ENCODE measurements around the gene RBMS3.

The RBMS3 gene

DNA sequence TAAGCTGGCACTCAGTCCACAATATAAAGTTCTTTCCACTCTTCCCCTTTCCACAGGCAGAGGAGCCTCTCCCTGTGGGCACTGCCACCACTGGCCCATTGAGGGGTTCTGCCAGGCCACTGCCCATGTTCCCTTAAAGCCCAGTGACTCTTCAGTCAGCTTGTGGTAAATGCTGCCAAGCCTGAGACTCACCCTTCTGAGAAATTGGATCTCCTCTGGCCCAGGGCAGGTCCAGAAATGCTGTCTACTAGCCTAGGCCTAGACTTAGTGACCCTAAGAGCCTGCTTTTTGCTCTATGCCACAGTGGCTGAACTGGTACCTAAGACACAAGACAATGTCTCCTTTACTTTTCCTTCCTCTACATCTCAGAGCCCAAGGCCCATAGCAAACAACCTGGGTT, 295.8 kb downstream of the RBMS3 start:
- no peak for DNase-seq (ENCODE audit: low read depth)

DNA sequence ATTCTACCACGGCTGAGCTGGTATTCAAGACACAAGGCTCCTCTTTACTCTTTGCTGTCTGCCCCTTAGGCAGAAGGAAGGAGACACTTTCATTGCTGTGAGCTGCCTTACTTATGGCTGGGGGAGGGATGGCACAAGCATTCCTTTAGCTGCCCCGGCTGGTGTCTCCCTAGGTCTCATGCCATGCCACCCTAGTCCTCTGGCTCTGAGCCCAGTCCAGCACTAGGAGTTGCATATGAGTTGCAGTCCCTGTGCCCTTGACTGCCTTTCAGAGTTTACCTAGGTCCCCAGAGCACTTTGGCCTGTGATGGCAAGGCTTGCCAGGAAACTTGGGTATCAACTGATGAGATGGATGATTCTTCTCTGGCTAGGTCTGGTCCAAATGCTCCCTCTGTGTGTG, 296.4 kb downstream of the RBMS3 start:
- no peak for DNase-seq (ENCODE audit: low read depth)

DNA sequence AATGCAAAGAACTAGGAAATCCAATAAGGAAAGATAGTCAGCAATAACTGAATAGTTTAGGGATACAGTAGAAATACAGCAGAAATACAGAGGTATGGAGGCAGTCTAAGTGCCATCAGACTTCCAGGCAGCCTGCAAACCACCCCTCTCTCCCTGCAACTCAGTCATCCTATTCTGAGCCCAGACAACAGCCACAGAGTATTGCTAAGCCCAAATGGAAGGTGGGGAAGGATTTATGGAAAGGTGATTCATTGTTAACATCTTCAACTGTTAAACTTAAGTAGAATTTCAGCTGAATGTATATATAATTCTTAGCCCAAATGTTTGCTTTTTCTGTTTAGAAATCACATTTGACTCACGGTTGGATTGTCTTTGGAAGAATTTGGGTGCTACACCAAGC, 300.4 kb downstream of the RBMS3 start:
- DNase-seq (ENCODE audit: low read depth) = no peak

DNA sequence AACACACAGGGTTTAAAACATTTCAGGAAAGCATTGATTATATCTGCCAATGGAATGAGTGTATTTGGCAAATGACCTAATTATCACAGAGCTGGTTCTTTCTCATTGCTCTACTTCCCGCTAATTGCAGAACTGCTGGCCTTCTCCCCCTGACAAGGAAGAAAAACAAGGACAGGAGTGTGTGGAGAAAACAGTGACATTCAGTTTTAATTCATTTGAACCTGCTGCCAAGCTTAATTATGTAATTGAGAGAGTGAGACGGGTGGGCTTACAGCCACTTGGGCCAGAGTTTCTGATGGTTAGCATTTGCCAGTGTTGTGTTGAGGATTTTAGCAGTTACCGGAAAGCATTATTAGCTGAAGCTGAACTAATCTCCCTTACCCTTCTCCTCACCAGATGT, 301.4 kb downstream of the RBMS3 start:
- DNase-seq (ENCODE audit: low read depth) = no peak

DNA sequence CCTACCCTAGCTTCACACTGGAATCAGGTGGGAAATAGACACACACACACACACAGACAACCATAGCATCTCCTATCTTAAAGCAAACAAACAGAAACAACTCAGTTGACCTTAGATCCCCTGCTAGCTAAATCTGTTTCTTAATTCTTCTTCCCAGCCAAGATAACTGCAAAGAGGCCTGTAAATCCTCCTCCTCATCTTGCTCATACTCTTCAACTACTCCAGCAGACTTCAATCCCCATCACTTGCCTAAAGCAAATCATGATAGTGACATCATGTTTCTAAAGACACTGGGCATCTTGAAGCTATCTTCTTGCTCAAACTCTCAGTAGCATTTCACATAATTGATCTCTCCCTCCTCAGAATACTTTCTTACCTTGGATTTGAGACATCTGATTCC, 303.0 kb downstream of the RBMS3 start:
- no peak for DNase-seq (ENCODE audit: low read depth)

DNA sequence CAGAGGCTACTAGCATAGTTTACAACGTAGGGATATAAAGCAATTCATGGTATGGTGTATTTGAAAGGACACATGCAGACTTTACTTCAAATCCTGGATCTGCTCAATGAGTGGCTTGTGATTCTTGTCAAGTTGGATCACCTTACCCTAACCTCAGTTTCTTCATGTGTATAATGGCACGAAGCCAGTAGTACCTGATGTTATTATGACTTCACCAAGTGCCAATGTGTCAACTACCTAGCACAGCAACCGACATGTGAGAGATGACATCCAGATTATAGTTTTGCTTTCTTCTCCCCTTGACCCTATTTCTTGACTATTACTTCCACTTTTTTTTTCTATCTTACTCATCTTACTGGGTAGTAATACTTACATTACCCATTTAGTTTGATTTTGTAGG, 304.5 kb downstream of the RBMS3 start:
- no peak for DNase-seq (ENCODE audit: low read depth)

DNA sequence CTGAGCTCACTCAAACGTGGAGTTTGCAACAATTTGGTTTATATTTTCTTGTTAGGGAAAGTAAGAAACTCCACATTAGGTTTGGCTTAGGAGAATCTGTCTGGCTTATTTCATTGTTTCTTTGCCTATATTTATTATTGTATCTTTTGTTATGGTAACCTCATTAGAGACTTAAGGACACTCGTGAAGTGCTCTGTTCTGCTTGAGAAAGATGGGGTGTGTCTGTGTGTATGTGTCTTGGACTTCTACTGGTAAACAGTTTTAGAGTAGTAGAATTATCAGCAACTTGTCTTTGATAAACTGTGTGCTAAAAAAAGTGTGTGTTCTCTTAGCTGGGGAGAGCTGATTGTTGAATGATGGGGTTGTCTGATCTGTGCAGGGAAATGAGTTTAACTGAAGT, 306.5 kb downstream of the RBMS3 start:
- no peak for DNase-seq (ENCODE audit: low read depth)

DNA sequence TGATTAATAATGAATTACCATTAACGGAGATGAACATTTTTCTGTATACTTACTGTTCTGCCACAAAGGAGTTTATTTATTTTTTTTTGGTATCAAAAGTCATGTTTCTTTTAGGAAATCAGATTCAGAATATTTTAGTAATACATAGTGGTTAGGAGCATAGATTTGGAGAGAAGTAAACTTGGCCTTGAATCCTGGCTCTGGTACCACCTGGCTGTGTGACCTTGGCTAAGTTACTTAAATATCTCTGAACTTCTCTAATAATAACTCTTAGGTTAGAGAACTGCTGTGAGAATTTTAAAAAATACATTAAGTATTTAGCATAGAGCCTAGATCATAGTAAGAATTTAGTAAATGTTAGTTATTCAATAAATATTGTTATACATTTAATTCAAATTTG, 309.1 kb downstream of the RBMS3 start:
- DNase-seq (ENCODE audit: low read depth) = no peak

DNA sequence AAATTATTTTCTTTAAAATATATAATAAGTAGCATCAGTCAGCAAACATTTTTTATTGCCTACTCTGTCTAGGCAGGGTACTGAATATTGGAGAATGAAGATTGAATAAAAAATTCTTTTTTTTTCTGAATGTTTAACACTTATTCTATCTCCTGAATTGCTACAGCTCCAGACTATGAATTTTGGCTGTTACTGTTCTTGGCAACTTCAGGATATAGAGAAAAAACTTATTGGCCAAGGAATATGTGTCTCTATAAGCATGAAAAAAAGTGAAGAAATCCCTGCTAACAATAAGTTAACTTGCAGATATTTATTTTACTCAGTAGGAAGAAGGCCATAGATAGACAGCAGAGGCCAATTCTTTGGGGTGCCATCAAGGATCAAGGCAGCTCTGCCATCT, 309.6 kb downstream of the RBMS3 start:
- DNase-seq (ENCODE audit: low read depth) = no peak

DNA sequence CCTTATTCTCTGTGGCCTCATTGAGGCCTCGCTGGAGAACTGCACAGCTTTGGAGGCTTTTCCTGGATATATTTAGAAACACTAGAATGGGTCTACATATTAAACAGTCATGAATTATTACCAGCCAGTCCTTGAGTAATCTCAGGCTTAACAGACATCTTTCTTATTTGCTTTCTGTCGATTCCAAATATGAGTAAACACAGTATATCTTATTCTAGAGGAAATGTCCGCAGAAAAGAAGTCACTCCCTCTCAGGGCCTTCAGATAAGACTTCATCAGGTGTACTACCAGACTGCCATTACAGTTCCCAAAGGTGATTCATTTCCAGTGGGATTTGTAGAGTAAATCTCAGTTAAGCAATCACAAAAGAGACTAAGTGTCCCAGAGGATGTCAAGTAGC, 310.7 kb downstream of the RBMS3 start:
- no peak for DNase-seq (ENCODE audit: low read depth)

DNA sequence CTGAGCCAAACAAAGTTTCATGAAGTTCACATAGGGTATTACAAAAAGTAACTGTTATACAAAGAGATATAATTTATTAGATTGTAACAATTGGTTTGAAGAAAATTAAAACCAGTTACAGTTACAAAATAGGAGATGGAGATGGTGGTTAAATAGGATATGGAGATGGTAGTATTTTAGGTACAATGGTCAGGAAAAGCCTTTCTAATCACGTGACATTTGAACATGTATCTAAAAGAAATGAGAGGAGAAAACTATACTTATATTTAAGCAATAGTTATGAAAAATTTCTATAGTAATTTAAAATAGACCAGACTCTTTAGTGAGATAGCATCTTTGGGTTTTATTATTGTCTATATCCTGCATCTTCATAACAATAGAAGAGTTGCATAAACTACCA, 312.9 kb downstream of the RBMS3 start:
- DNase-seq (ENCODE audit: low read depth) = no peak

DNA sequence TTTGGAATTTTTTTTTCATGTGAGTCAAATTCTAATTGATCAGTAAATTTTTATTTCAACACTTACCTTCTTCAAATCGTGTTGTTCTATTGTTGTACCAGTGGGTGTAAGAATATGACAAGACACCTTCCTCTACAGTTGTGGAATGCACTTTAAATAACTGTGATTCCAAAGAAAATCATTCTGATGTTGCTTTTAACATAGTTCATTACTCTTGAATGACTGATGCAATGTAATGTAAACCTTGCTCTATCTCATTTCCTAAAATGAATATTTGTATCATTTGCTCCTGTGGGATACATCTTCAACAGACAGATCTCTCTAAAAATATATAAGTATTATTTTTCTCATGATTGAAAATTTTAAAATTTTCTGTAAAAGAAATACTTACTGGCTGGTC, 313.4 kb downstream of the RBMS3 start:
- no peak for DNase-seq (ENCODE audit: low read depth)

DNA sequence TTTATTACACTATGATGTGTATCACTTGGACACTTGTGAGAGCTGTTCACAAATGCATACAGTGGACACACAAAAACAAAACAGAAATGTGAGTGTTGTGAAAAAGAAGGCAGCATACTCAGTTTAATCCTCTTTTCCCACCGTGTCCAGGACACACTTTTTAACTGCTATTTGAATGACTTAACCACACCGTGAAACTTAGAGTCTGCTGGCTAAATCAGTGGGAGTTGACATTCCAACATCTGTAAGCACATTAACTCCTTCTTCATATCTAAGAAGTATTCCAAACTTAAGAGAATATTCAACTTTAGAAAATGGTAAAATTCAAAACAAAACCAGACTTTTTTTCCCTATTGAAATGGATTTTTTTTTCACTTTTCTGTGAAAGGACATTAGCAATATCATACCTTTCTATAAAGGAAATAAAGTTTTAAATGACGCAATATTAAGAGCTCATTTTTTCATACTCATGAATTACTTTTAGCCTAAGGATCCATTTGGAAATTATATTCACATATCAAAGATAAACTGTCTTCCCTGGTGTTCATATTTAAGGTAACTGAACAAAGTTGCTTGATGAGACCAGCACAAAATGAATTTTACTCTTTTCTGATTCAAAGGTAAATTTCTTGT, 316.6 kb downstream of the RBMS3 start:
- DNase-seq (ENCODE audit: low read depth) = no peak

DNA sequence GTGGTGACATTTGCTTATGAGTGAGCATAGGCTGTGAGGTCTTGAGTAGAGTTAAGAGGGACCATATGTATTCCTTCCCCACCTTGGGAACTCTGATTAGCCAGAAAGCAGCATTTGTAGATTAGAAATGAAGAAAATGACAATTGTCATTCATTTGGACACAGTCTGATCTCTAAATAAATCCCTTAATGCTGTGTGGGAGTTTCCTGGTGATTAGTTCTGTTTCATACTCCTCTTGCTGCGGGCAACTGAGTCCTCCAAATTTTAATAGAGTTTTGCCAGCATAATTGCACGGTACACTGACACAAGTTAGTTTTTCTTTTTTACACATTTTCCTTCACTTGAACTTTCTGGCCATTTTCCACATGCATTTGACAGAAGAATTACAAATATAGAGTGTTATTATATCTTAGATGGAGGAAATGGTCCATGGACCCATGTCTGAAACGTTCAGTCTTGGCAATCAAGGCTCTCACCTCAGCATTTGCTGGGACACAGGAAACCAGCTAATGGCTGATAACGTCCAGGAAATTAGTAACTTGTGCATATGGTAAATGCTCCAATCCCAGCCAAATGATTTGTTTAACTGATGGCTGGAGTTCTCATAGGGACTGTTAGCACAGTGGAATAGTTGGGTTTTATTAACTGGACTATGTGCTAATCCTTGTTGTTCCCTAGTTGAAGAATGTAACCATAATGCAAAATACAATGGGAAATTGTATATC, 321.2 kb downstream of the RBMS3 start:
- DNase-seq (ENCODE audit: low read depth) = no peak

DNA sequence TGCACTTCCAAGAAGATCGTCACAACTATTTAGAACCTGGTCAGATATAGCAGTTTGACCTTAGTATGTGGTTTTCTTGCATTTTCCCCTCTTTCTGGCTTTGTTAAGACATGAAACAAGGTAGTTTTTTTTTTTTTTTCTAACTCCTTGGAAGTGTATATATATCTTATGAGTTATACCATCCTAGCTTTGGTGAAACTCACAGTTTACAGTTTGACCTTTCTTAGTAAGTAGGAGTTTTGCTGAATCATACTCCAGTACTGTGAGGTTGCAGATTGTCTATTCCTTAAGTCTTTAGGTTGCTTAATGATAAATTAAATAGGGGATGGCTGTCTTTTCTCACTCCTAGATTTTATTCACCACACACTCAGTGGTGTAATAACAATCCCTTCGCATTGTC, 325.0 kb downstream of the RBMS3 start:
- DNase-seq (ENCODE audit: low read depth) = peak; percentile 23

DNA sequence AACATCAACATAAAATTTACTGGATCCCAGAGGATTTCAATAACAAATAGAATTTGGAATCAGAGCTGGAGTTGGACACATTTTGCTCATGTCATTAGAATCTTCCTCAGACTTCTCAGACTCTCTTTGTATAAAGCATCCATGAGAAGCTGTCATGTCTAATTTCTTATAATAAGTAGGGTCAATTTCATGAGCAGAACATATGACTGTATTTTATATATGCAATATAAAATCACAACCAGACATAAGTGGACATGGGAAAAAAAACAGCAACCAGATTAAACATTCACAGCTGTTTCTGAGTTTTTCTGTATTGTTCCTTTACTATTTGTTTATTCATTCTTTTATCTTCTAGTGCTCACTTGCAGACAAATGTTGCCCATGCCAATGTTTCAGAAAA, 325.5 kb downstream of the RBMS3 start:
- DNase-seq (ENCODE audit: low read depth) = no peak

DNA sequence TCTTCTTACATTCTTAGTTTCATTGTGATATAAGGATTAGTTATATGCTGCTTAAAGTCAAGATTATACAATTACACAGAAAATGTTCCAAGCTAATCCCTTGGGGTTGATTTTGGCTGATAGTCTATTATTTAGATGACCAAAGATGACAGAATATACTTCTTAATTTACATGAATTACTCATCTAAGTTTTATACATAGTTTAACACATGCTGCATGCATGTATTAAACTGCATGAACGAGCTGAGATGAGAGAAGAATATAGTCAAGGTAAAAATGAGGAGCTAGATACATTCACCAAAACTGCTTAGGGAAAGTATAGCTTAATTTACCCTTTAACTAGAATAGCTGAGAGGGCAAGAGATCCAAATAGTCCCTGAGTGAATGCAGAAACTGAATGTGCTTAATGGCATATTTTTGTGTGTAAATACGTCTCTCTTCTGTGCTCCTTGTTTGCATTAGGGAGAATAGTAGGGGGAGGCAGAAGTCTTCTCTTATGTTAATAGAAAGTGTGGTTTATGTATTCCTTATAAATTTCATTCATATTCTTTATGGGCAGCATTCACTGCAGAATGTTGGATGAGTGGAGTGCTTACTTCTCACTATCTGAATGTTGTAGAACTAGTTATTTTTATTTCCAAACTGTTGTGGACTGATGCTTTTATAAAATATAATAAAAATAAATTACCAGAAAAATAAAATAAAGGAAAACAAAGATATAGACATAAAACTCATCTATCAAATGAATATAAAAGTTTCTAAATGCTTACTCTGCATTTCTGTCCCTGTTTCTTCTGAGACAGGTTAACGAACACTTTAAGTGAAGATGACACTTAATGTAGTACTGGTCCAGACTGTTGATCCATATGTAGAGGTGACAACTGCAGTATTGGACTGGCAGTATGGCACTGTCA, 327.8 kb downstream of the RBMS3 start:
- DNase-seq (ENCODE audit: low read depth) = no peak

DNA sequence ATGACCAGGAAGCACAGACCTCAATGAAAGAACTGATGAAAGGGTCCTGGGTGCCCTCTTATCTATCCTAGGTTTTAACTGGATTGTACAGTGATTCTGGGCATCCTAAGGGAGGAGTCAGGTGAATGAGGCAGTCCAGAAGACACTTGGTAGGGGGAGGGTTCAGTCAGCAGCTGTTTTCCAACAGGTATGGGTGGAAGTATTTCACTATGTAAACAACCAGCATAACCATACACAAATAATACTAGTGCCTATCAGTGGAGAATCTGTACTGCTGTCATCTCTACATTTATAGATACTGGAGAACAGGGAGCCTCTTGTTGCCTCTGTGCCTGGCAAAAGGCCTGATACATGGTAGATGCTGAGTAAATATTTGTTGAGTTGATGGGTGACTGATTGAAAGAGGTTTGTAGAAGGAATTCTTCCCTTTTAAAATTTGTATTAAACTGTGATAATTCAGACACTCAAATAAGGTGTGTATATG, 328.5 kb downstream of the RBMS3 start:
- no peak for DNase-seq (ENCODE audit: low read depth)

DNA sequence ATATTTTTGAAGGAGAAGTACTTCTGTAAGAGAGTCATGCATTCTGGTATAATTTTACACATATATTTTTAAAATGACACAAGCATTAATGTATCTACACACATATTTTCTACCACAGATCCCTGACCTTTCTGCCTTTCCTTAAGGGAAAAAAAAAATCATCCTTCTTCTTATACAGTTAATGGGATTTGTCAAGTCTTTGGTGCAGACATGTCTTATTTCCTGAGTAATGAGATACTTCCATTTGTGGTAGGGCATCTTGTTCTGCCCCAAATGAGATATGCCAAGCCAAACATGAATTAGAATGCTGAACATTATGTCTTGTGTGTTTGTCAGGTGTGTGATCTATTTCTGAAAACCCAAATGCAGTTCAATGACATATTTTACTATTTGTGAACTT, 329.9 kb downstream of the RBMS3 start:
- DNase-seq (ENCODE audit: low read depth) = no peak

DNA sequence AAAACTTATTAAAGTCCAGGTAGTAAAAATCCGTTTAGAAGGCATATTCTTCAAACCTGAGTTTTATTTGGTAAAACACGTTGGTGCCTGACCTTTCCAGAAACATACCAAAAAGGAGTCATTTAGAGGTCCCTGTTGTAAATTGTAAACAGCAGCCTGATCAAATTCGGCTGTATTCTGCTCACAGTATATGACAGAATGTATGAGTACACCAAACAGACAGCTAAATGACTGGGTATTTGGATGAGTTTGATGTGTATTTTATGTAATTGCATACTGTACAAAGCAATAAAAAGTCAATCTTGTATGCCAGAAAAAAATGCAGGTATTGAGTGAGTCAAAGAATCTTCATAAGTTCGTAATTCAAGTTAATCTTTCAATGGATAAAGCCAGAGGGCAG, 330.4 kb downstream of the RBMS3 start:
- DNase-seq (ENCODE audit: low read depth) = no peak

DNA sequence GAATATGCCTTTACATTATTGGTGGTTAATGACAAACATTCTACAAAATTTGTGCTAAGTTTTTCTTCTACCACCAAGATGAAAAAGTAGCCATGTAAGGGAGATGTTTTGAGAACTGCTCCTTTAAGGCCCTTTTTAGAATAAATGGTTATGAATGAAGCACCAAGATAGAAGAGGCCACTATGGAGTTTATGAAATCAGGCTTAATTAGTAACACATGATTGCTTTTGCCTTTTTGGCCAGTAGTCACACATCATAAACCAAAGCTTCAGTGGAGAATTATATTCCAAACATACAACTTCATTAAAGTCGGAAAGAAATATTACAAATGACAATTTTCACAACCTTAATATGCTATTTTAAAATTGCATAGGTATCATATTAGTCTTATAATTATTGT, 331.7 kb downstream of the RBMS3 start:
- DNase-seq (ENCODE audit: low read depth) = no peak

DNA sequence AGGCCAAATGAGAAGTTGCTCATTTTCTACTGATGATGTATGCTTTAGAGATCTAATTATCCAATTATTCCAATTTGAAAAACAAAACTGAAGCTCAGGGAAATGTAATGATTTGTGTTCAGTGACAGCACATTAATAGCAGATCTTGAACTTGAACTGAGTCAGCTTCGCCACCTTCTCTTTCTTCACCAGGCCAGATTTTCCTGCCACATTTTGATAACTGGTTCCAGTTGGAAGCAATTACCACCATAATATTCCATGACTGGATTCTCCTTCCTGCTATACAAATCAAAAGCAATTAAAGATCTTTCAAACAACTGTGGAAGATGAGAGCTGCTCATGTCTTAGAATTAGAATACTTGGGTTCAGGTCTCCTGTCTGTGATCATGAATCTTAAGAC, 334.1 kb downstream of the RBMS3 start:
- no peak for DNase-seq (ENCODE audit: low read depth)

All from fibroblast of the conjunctiva (primary cell).